Measurements from ENCODE around the gene GAGE12J.
"Not testable (repeated sequence)": the region's sequence is repeated elsewhere in the genome, so short reads cannot be mapped to it uniquely, and the experiment has no call there.

Gene GAGE12J

GRCh38 chrX:49312176-49312575, 9.7 kb upstream of the GAGE12J start:
- DNase-seq = no peak

- no peak for DNase-seq
Measured at GRCh38 chrX:49316085-49316484, 5.8 kb upstream of the GAGE12J start.

- DNase-seq = not testable (repeated sequence)
Measured at GRCh38 chrX:49322266-49322665, 429 bp downstream of the GAGE12J start.

- not testable (repeated sequence) for DNase-seq
Measured at GRCh38 chrX:49323735-49324134, 1.9 kb downstream of the GAGE12J start.

GRCh38 chrX:49330421-49330820, 8.6 kb downstream of the GAGE12J start:
- DNase-seq = not testable (repeated sequence)

- not testable (repeated sequence) for DNase-seq
Measured at GRCh38 chrX:49331282-49331681, 9.4 kb downstream of the GAGE12J start, which contains the start of gene GAGE13. Gene GAGE13, plus strand, starts transcription at chrX:49331582. Its CDS starts 1,156 bp downstream, at chrX:49332738.

- DNase-seq = not testable (repeated sequence)
Measured at GRCh38 chrX:49331841-49332240, 10.0 kb downstream of the GAGE12J start.

GRCh38 chrX:49341449-49341848, 19.6 kb downstream of the GAGE12J start:
- not testable (repeated sequence) for DNase-seq

- not testable (repeated sequence) for DNase-seq
Measured at GRCh38 chrX:49344496-49345175, 22.8 kb downstream of the GAGE12J start.

- not testable (repeated sequence) for DNase-seq
Measured at GRCh38 chrX:49345402-49345801, 23.6 kb downstream of the GAGE12J start.

GRCh38 chrX:49346150-49346549, 24.3 kb downstream of the GAGE12J start:
- DNase-seq = peak; percentile 65

Measured in activated effector memory CD4-positive, alpha-beta T cell treated with anti-CD3 and anti-CD28 coated beads, Interleukin-2, amount 50 U/mL, for 16 hours (primary cell).